IPS-18a (cell line): Measurements from ENCODE around the gene CEP164.

Experiments
- H3K27ac ChIP-seq: one replicate; pipeline ENCODE4 v1.5.1; 2013; ENCODE audit warnings: low read length
- H3K27me3 ChIP-seq: one replicate; pipeline ENCODE4 v1.6.1; 2013; ENCODE audit warnings: mild to moderate bottlenecking, low read length; ENCODE audit not compliant: control insufficient read depth, insufficient read depth
- H3K36me3 ChIP-seq: one replicate; pipeline ENCODE4 v1.6.1; 2013; ENCODE audit warnings: low read depth, low read length; ENCODE audit not compliant: control insufficient read depth
- H3K4me1 ChIP-seq: one replicate; pipeline ENCODE4 v1.6.1; 2013; ENCODE audit warnings: low read depth, low read length; ENCODE audit not compliant: control insufficient read depth
- H3K4me3 ChIP-seq: one replicate; pipeline ENCODE4 v1.5.1; 2013; ENCODE audit warnings: low read length
- H3K9ac ChIP-seq: one replicate; pipeline ENCODE4 v1.6.1; 2013; ENCODE audit warnings: mild to moderate bottlenecking, low read length, moderate library complexity
- H3K9me3 ChIP-seq: one replicate; pipeline ENCODE4 v1.6.1; 2013; ENCODE audit warnings: low read depth, low read length; ENCODE audit not compliant: control insufficient read depth

Gene CEP164

GRCh38 chr11:117371453-117371852 lies 43.8 kb downstream of the CEP164 start:
- Histone ChIP-seq H3K9ac (no peak overlapping the region), H3K4me3 (no peak overlapping the region), H3K4me1 (no peaks in the 10 kb centered on the region), H3K9me3 (no peaks in the 10 kb centered on the region), H3K27ac (no peak overlapping the region), H3K36me3 (peaks cover 7% of the 10 kb centered on the region), H3K27me3 (no peaks in the 10 kb centered on the region)

GRCh38 chr11:117374316-117375055 lies 46.8 kb downstream of the CEP164 start:
- no peak overlapping the region for H3K4me3 ChIP-seq

GRCh38 chr11:117375960-117376359 lies 48.3 kb downstream of the CEP164 start:
- no peaks in the 10 kb centered on the region for H3K9me3 ChIP-seq
- no peak overlapping the region for H3K27ac ChIP-seq
- no peak overlapping the region for H3K9ac ChIP-seq
- peaks cover 14% of the 10 kb centered on the region for H3K36me3 ChIP-seq
- H3K27me3 ChIP-seq = no peaks in the 10 kb centered on the region
- H3K4me3 ChIP-seq = no peak overlapping the region
- H3K4me1 ChIP-seq = no peaks in the 10 kb centered on the region

More at GRCh38 chr11:117374316-117375055, 46.8 kb downstream of the CEP164 start:
- Histone ChIP-seq H3K9me3 (no peaks in the 10 kb centered on the region), H3K4me1 (no peaks in the 10 kb centered on the region), H3K27me3 (no peaks in the 10 kb centered on the region), H3K27ac (no peak overlapping the region), H3K36me3 (peaks cover 10% of the 10 kb centered on the region), H3K9ac (no peak overlapping the region)

- Histone ChIP-seq H3K36me3 (peaks cover 14% of the 10 kb centered on the region), H3K27ac (no peak overlapping the region), H3K4me1 (no peaks in the 10 kb centered on the region), H3K9ac (no peak overlapping the region), H3K27me3 (no peaks in the 10 kb centered on the region), H3K4me3 (no peak overlapping the region), H3K9me3 (no peaks in the 10 kb centered on the region)
Measured at GRCh38 chr11:117376517-117376916, 48.9 kb downstream of the CEP164 start.

GRCh38 chr11:117378976-117379865 lies 51.6 kb downstream of the CEP164 start:
- H3K27me3 ChIP-seq = no peaks in the 10 kb centered on the region
- H3K4me3 ChIP-seq = no peak overlapping the region
- peaks cover 10% of the 10 kb centered on the region for H3K36me3 ChIP-seq
- no peak overlapping the region for H3K27ac ChIP-seq
- no peaks in the 10 kb centered on the region for H3K9me3 ChIP-seq
- H3K9ac ChIP-seq = no peak overlapping the region
- H3K4me1 ChIP-seq = peaks cover 7% of the 10 kb centered on the region

GRCh38 chr11:117380676-117381075 lies 53.0 kb downstream of the CEP164 start:
- H3K9me3 ChIP-seq = no peaks in the 10 kb centered on the region
- peaks cover 7% of the 10 kb centered on the region for H3K4me1 ChIP-seq

GRCh38 chr11:117381481-117382387 lies 54.1 kb downstream of the CEP164 start:
- peaks cover 4% of the 10 kb centered on the region for H3K36me3 ChIP-seq
- H3K27ac ChIP-seq = no peak overlapping the region
- H3K4me1 ChIP-seq = peaks cover 7% of the 10 kb centered on the region
- H3K4me3 ChIP-seq = no peak overlapping the region
- H3K27me3 ChIP-seq = no peaks in the 10 kb centered on the region
- H3K9ac ChIP-seq = no peak overlapping the region
- H3K9me3 ChIP-seq = no peaks in the 10 kb centered on the region

More at GRCh38 chr11:117380676-117381075, 53.0 kb downstream of the CEP164 start:
- Histone ChIP-seq H3K27ac (no peak overlapping the region), H3K36me3 (peaks cover 10% of the 10 kb centered on the region), H3K9ac (no peak overlapping the region), H3K27me3 (no peaks in the 10 kb centered on the region), H3K4me3 (no peak overlapping the region)

- H3K36me3 ChIP-seq = peaks cover 4% of the 10 kb centered on the region
- no peak overlapping the region for H3K27ac ChIP-seq
- H3K27me3 ChIP-seq = no peaks in the 10 kb centered on the region
- peaks cover 7% of the 10 kb centered on the region for H3K4me1 ChIP-seq
- H3K9me3 ChIP-seq = no peaks in the 10 kb centered on the region
- no peak overlapping the region for H3K9ac ChIP-seq
- no peak overlapping the region for H3K4me3 ChIP-seq
Measured at GRCh38 chr11:117382746-117383145, 55.1 kb downstream of the CEP164 start.

- Histone ChIP-seq H3K36me3 (peaks cover 4% of the 10 kb centered on the region), H3K27me3 (no peaks in the 10 kb centered on the region), H3K27ac (no peak overlapping the region), H3K4me1 (peaks cover 7% of the 10 kb centered on the region), H3K4me3 (no peak overlapping the region), H3K9me3 (no peaks in the 10 kb centered on the region), H3K9ac (no peak overlapping the region)
Measured at GRCh38 chr11:117384045-117384444, 56.4 kb downstream of the CEP164 start.

- Histone ChIP-seq H3K27me3 (no peaks in the 10 kb centered on the region), H3K36me3 (peaks cover 4% of the 10 kb centered on the region), H3K4me3 (no peak overlapping the region), H3K9me3 (no peaks in the 10 kb centered on the region), H3K27ac (no peak overlapping the region), H3K4me1 (peaks cover 7% of the 10 kb centered on the region), H3K9ac (no peak overlapping the region)
Measured at GRCh38 chr11:117385471-117385870, 57.8 kb downstream of the CEP164 start.

- Histone ChIP-seq H3K4me1 (peaks cover 7% of the 10 kb centered on the region), H3K4me3 (no peak overlapping the region), H3K36me3 (peaks cover under 1% of the 10 kb centered on the region), H3K27ac (no peak overlapping the region), H3K27me3 (no peaks in the 10 kb centered on the region), H3K9me3 (no peaks in the 10 kb centered on the region), H3K9ac (no peak overlapping the region)
Measured at GRCh38 chr11:117385906-117386305, 58.3 kb downstream of the CEP164 start.
